AG04449 (cell line): ENCODE measurements around the gene C14orf119.

ENCODE experiments used
- CTCF ChIA-PET: fragments of 350-600 bp; formaldehyde crosslinking; extraction: SDS; loops from one replicate; lab custom pipeline; 2021; ENCODE audit warnings: antibody characterized with exemption; lab: Yijun Ruan, JAX
- POLR2A ChIA-PET: fragments of 400-600, 350-600 bp; formaldehyde crosslinking; extraction: SDS; loops from one replicate; lab custom pipeline; 2020; ENCODE audit warnings: antibody characterized with exemption, inconsistent platforms; lab: Yijun Ruan, JAX
- DNase-seq: peaks from one replicate; pipeline ENCODE4 v3.0.0-alpha.2; 2010; ENCODE audit warnings: low read depth, low spot score
- H3K4me3 ChIP-seq: 2 replicates; pipeline ENCODE4 v1.5.1; 2011; ENCODE audit warnings: low read depth, mild to moderate bottlenecking, control low read depth, low read length
- CTCF ChIP-seq: IDR thresholded peaks from one replicate; pipeline ENCODE4 v1.5.1; 2011; ENCODE audit warnings: mild to moderate bottlenecking, moderate library complexity, low read length, control low read depth, inconsistent platforms; ENCODE audit not compliant: insufficient read depth; ENCODE audit errors: missing control alignments

C14orf119 gene

GRCh38 chr14:23131482-23131881 lies 36.2 kb downstream of the C14orf119 start:
- no peak overlapping the region for H3K4me3 ChIP-seq
- no peak for TF ChIP-seq CTCF
- POLR2A ChIA-PET = no interaction called here
- no peak for DNase-seq
- CTCF ChIA-PET = interaction anchor here (2.0 to 3.7 kb wide), 3 partner anchors 10 to 55 kb away, joined by 5 to 59 read pairs (median 19); no protein-coding TSS in a partner anchor

- no peak overlapping the region for H3K4me3 ChIP-seq
- ChIA-PET CTCF (interaction anchor here (0.6 to 1.4 kb wide), 4 partner anchors 12 to 57 kb away, joined by 3 to 4 read pairs (median 4); no protein-coding TSS in a partner anchor), POLR2A (no interaction called here)
- DNase-seq = no peak
- no peak for TF ChIP-seq CTCF
Measured at GRCh38 chr14:23132970-23133369, 37.7 kb downstream of the C14orf119 start.

- no peak for DNase-seq
- no peak for TF ChIP-seq CTCF
- POLR2A ChIA-PET = no interaction called here
- H3K4me3 ChIP-seq = no peak overlapping the region
- CTCF ChIA-PET = interaction anchor here (1.3 to 2.2 kb wide), 2 partner anchors 16 to 50 kb away, joined by 5 to 14 read pairs; no protein-coding TSS in a partner anchor
Measured at GRCh38 chr14:23136566-23137133, 41.3 kb downstream of the C14orf119 start.

GRCh38 chr14:23137192-23137812 lies 42.0 kb downstream of the C14orf119 start:
- no peak for DNase-seq
- no peak overlapping the region for H3K4me3 ChIP-seq
- no peak for TF ChIP-seq CTCF
- ChIA-PET POLR2A (no interaction called here), CTCF (interaction anchor here (0.5 to 3.2 kb wide), 4 partner anchors 14 to 79 kb away, joined by 3 to 14 read pairs (median 8); no protein-coding TSS in a partner anchor)

GRCh38 chr14:23137813-23138535 lies 42.7 kb downstream of the C14orf119 start:
- no peak for DNase-seq
- CTCF ChIA-PET = interaction anchor here (0.5 to 3.2 kb wide), 6 partner anchors 14 to 79 kb away, joined by 3 to 14 read pairs (median 4); no protein-coding TSS in a partner anchor
- TF ChIP-seq CTCF = no peak
- POLR2A ChIA-PET = no interaction called here
- H3K4me3 ChIP-seq = no peak overlapping the region

GRCh38 chr14:23139874-23140273 lies 44.6 kb downstream of the C14orf119 start:
- no peak overlapping the region for H3K4me3 ChIP-seq
- no peak for DNase-seq
- CTCF ChIA-PET = interaction anchor here (1.2 to 6.9 kb wide), 3 partner anchors 10 to 47 kb away, joined by 3 to 64 read pairs (median 13); partner anchors contain the start of gene CEBPE
- TF ChIP-seq CTCF = no peak
- POLR2A ChIA-PET = no interaction called here
